CD4-positive, alpha-beta memory T cell (primary cell): ENCODE data around the gene GPR4. TPM values are rescaled to one million over a fixed set of nuclear protein-coding genes. Genes with fewer than 3 reads are reported as not detected.
A peak's percentile ranks its signal among the peaks of the same experiment; 100 is the strongest.

Experiments
- CTCF ChIA-PET: fragments of 350-600 bp; sonication (Branson Sonifier 250); formaldehyde crosslinking; loops from one replicate; lab custom pipeline; 2021; ENCODE audit warnings: inconsistent platforms; ENCODE audit not compliant: partially characterized antibody; lab: Charles Lee
- POLR2A ChIA-PET: fragments of 350-600 bp; sonication (Branson Sonifier 250); formaldehyde crosslinking; loops from one replicate; lab custom pipeline; 2021; ENCODE audit not compliant: partially characterized antibody; lab: Charles Lee
- DNase-seq, 5 donors: peaks; one replicate each; pipeline versions ENCODE4 v3.0.0 to v3.0.0-alpha.2; 2020 to 2022; ENCODE audit warnings: mixed read lengths in 1 of 5
- H3K27ac ChIP-seq: one replicate; pipeline ENCODE4 v1.7.0; 2013; ENCODE audit warnings: low read depth, low read length
- H3K27me3 ChIP-seq: 2 replicates; pipeline ENCODE4 v1.7.0; 2013; ENCODE audit warnings: mild to moderate bottlenecking, low read length, moderate library complexity; ENCODE audit not compliant: insufficient read depth
- H3K36me3 ChIP-seq: 2 replicates; pipeline ENCODE4 v1.7.0; 2013; ENCODE audit warnings: mild to moderate bottlenecking, low read length, moderate library complexity; ENCODE audit not compliant: insufficient read depth
- H3K4me1 ChIP-seq: 2 replicates; pipeline ENCODE4 v1.7.0; 2013; ENCODE audit warnings: mild to moderate bottlenecking, low read length, moderate library complexity; ENCODE audit not compliant: insufficient read depth
- H3K4me3 ChIP-seq, 2 donors: one replicate each; pipeline ENCODE4 v1.7.0; 2013; ENCODE audit warnings: low read length in 2 of 2, mild to moderate bottlenecking in 1 of 2
- H3K9me3 ChIP-seq, 2 donors: one replicate each; pipeline ENCODE4 v1.7.0; 2013; ENCODE audit warnings: low read length in 2 of 2, control low read depth in 1 of 2; ENCODE audit not compliant: control insufficient read depth in 1 of 2
- H3K27ac Mint-ChIP-seq, 7 donors: one replicate each; pipeline ENCODE4 v1.8.0; 2020 to 2021; ENCODE audit warnings: mixed read lengths in 7 of 7, mild to moderate bottlenecking in 6 of 7, inconsistent platforms in 3 of 7, moderate library complexity in 3 of 7
- H3K27me3 Mint-ChIP-seq, 2 donors: one replicate each; pipeline ENCODE4 v1.8.0; 2020 to 2021; ENCODE audit warnings: mixed read lengths in 2 of 2
- H3K36me3 Mint-ChIP-seq, 2 donors: one replicate each; pipeline ENCODE4 v1.8.0; 2020 to 2021; ENCODE audit warnings: mixed read lengths in 2 of 2, inconsistent platforms in 1 of 2, mild to moderate bottlenecking in 1 of 2
- H3K4me1 Mint-ChIP-seq, 4 donors: one replicate each; pipeline ENCODE4 v1.8.0; 2020 to 2021; ENCODE audit warnings: mixed read lengths in 4 of 4, mild to moderate bottlenecking in 1 of 4
- H3K4me3 Mint-ChIP-seq, 8 donors: one replicate each; pipeline ENCODE4 v1.8.0; 2020 to 2021; ENCODE audit warnings: mixed read lengths in 8 of 8, mild to moderate bottlenecking in 7 of 8, moderate library complexity in 6 of 8, inconsistent platforms in 3 of 8
- H3K9me3 Mint-ChIP-seq, 8 donors: one replicate each; pipeline ENCODE4 v1.8.0; 2020 to 2021; ENCODE audit warnings: mixed read lengths in 8 of 8, mild to moderate bottlenecking in 5 of 8, inconsistent platforms in 3 of 8, moderate library complexity in 1 of 8
- intact Hi-C: fragments of 100-400 bp; cut with micrococcal nuclease; formaldehyde crosslinking; loops from one replicate; pipeline ENCODE4 v1.15.1; 2023
- polyA plus RNA-seq, 2 donors: library from polyadenylated mRNA; unstranded; fragments of 300-500 nt; fragmentation: Illumina TruSeq; gene quantifications; one replicate each; pipeline ENCODE4 v1.2.3, GENCODE V29; 2021
- total RNA-seq, 2 experiments: library from RNA; stranded (reverse); gene quantifications; one replicate each; pipeline ENCODE4 v1.2.3, GENCODE V29; 2021

GPR4 gene
- total and polyA plus RNA-seq, 4 experiments from 2014 or later = not detected

- Mint-ChIP-seq H3K36me3 (peaks cover 27 to 39% of the 10 kb centered on the region in 2 donors), H3K27me3 (no peaks in the 10 kb centered on the region), H3K9me3 (peaks cover 0 to 6% (median 2%) of the 10 kb centered on the region in 8 donors), H3K4me3 (no peak overlapping the region), H3K4me1 (peaks cover 2 to 9% (median 7%) of the 10 kb centered on the region in 4 donors), H3K27ac (peak overlapping the region in 1 of 7 donors; percentile 15)
- POLR2A ChIA-PET = interaction anchor here (0.6 kb wide), 1 partner anchor 151 kb away, joined by 5 read pairs; no protein-coding TSS in a partner anchor
- H3K9me3 ChIP-seq = no peaks in the 10 kb centered on the region
- intact Hi-C loops = no loop called here
- H3K36me3 ChIP-seq = no peaks in the 10 kb centered on the region
- no peaks in the 10 kb centered on the region for H3K27me3 ChIP-seq
- H3K4me1 ChIP-seq = peaks cover 9% of the 10 kb centered on the region
- no peak overlapping the region for H3K4me3 ChIP-seq
- DNase-seq = no peak
- CTCF ChIA-PET = interaction anchor here (6.1 to 7.3 kb wide), 2 partner anchors 33 to 37 kb away, joined by 28 to 121 read pairs; no protein-coding TSS in a partner anchor
- no peak overlapping the region for H3K27ac ChIP-seq
Measured at GRCh38 chr19:45608948-45609347, 6.9 kb upstream of the GPR4 start.

- peaks cover 7 to 9% of the 10 kb centered on the region in 2 donors for H3K27me3 Mint-ChIP-seq
- H3K27ac Mint-ChIP-seq = peak overlapping the region in 4 of 7 donors; percentile 4 to 89 (median 42)
- intact Hi-C loops = loop anchor here (1.0 kb wide), 2 partner anchors 36 to 74 kb away; no protein-coding TSS in a partner anchor
- H3K9me3 ChIP-seq = no peaks in the 10 kb centered on the region
- H3K27ac ChIP-seq = no peak overlapping the region
- ChIA-PET POLR2A (interaction anchor here (3.3 kb wide), 1 partner anchor 35 kb away, joined by 29 read pairs; no protein-coding TSS in a partner anchor), CTCF (interaction anchor here (0.6 to 7.3 kb wide), 8 partner anchors 11 to 107 kb away, joined by 3 to 121 read pairs (median 4); no protein-coding TSS in a partner anchor)
- peaks cover 2% of the 10 kb centered on the region for H3K27me3 ChIP-seq
- H3K4me3 ChIP-seq = no peak overlapping the region
- H3K4me1 Mint-ChIP-seq = peaks cover 5 to 11% (median 8%) of the 10 kb centered on the region in 4 donors
- peaks cover 20 to 25% of the 10 kb centered on the region in 2 donors for H3K36me3 Mint-ChIP-seq
- peaks cover 9% of the 10 kb centered on the region for H3K4me1 ChIP-seq
- H3K36me3 ChIP-seq = no peaks in the 10 kb centered on the region
- peak in 4 of 5 donors; percentile 14 to 36 (median 20) for DNase-seq
- peaks cover 0 to 7% (median 2%) of the 10 kb centered on the region in 8 donors for H3K9me3 Mint-ChIP-seq
- H3K4me3 Mint-ChIP-seq = peak overlapping the region in 3 of 8 donors; percentile 44 to 65 (median 54)
Measured at GRCh38 chr19:45607071-45608029, 5.3 kb upstream of the GPR4 start.

DNA sequence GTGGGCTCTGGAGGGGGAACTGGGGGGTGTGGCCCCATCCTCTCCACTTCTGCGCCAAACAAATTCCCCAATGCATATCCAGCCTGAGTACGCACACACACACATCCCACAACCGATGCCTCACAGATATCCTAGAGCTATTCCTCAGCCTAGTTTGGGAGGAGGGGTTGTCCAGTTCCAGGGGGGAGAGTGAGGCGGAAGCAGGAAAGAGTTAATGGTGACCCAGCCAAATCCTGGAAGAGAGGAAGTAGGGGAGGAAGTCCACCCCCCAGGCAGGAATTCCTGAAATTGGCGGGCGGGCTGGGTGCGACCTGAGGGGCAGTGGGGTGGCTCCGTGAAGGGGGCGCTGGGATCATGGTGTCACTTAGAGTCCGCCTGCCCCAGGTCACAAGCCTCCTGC lies 897 bp downstream of the GPR4 start:
- intact Hi-C loops = no loop called here
- peaks cover 0 to 4% of the 10 kb centered on the region in 2 donors for H3K36me3 Mint-ChIP-seq
- H3K27me3 ChIP-seq = peaks cover 51% of the 10 kb centered on the region
- peaks cover 58 to 62% of the 10 kb centered on the region in 2 donors for H3K27me3 Mint-ChIP-seq
- H3K4me3 ChIP-seq = no peak overlapping the region
- H3K4me3 Mint-ChIP-seq = peak overlapping the region in 2 of 8 donors; percentile 53 to 68
- ChIA-PET POLR2A (interaction anchor here (0.5 kb wide), 1 partner anchor 41 kb away, joined by 3 read pairs; no protein-coding TSS in a partner anchor), CTCF (interaction anchor here (1.2 kb wide), 1 partner anchor 41 kb away, joined by 4 read pairs; no protein-coding TSS in a partner anchor)
- peaks cover 10 to 35% (median 27%) of the 10 kb centered on the region in 4 donors for H3K4me1 Mint-ChIP-seq
- H3K9me3 ChIP-seq = no peaks in the 10 kb centered on the region
- DNase-seq = no peak
- peaks cover 0 to 4% (median 0%) of the 10 kb centered on the region in 8 donors for H3K9me3 Mint-ChIP-seq
- no peaks in the 10 kb centered on the region for H3K36me3 ChIP-seq
- H3K27ac ChIP-seq = no peak overlapping the region
- H3K4me1 ChIP-seq = peaks cover 11% of the 10 kb centered on the region
- no peak overlapping the region for H3K27ac Mint-ChIP-seq

DNA sequence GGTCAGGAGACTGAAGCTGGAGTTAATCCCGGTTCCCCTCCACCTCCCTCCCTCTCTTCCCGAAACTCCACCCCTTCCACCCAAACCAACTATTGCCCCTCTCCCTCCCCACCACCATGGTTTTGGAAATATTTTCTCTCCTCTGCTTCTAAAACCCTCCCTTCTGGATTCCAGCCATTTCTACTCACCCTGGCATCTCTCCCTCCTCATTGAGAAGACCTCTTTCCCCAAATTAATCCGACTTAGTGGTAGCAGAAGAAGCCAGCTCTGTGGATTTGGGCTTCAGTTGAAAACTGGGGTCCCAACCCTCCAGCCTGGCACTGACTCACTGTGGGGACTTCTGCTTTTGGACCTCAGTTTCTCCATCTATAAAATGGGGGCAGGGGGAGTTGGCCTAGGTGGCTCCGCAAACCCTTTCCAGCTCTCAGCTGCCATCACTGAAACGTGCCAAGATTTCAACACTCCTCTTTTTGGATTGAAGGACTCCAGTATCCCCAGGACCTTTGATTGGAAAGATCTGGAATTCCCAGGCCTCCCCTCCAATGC lies 1.6 kb downstream of the GPR4 start:
- no peak for DNase-seq
- peaks cover 0 to 4% (median 0%) of the 10 kb centered on the region in 8 donors for H3K9me3 Mint-ChIP-seq
- peaks cover 58 to 67% of the 10 kb centered on the region in 2 donors for H3K27me3 Mint-ChIP-seq
- H3K4me3 Mint-ChIP-seq = no peak overlapping the region
- H3K27ac Mint-ChIP-seq = no peak overlapping the region
- H3K36me3 ChIP-seq = no peaks in the 10 kb centered on the region
- H3K4me1 ChIP-seq = peaks cover 11% of the 10 kb centered on the region
- intact Hi-C loops = no loop called here
- H3K9me3 ChIP-seq = no peaks in the 10 kb centered on the region
- no peak overlapping the region for H3K4me3 ChIP-seq
- peaks cover 0 to 4% of the 10 kb centered on the region in 2 donors for H3K36me3 Mint-ChIP-seq
- peaks cover 10 to 35% (median 27%) of the 10 kb centered on the region in 4 donors for H3K4me1 Mint-ChIP-seq
- CTCF ChIA-PET = interaction anchor here (1.2 kb wide), 1 partner anchor 42 kb away, joined by 4 read pairs; no protein-coding TSS in a partner anchor
- H3K27ac ChIP-seq = no peak overlapping the region
- peaks cover 51% of the 10 kb centered on the region for H3K27me3 ChIP-seq
- POLR2A ChIA-PET = no interaction called here

DNA sequence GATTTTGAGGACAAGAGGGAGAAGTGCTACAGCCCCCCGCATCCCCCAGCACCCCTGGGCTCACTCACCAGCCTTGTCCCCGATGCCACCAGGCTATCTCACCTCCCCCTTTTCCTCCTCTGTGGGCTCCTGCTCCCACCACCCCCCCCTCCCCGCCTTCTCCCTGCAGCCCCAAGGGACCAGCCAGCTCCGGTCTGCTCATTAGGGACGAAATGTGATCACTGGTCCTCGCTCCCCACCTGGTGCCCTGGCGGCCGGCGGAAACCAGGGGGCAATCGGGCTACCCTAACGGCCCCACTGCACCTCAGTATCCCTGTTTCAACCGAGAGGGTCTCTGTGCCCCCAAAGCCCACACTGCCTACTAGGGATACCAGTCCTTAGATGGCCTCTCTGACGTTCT lies 2.7 kb downstream of the GPR4 start:
- H3K4me1 ChIP-seq = peaks cover 11% of the 10 kb centered on the region
- Mint-ChIP-seq H3K27me3 (peaks cover 58 to 67% of the 10 kb centered on the region in 2 donors), H3K9me3 (peaks cover 0 to 4% (median 0%) of the 10 kb centered on the region in 8 donors), H3K27ac (no peak overlapping the region), H3K4me1 (peaks cover 10 to 35% (median 27%) of the 10 kb centered on the region in 4 donors), H3K36me3 (peaks cover 0 to 4% of the 10 kb centered on the region in 2 donors), H3K4me3 (peak overlapping the region in 1 of 8 donors; percentile 63)
- no peak overlapping the region for H3K27ac ChIP-seq
- H3K27me3 ChIP-seq = peaks cover 51% of the 10 kb centered on the region
- intact Hi-C loops = no loop called here
- H3K4me3 ChIP-seq = no peak overlapping the region
- POLR2A ChIA-PET = no interaction called here
- DNase-seq = no peak
- H3K9me3 ChIP-seq = no peaks in the 10 kb centered on the region
- CTCF ChIA-PET = no interaction called here
- no peaks in the 10 kb centered on the region for H3K36me3 ChIP-seq

- H3K4me3 Mint-ChIP-seq = peak overlapping the region in 4 of 8 donors; percentile 35 to 60 (median 49)
- H3K36me3 ChIP-seq = no peaks in the 10 kb centered on the region
- H3K4me1 Mint-ChIP-seq = peaks cover 10 to 35% (median 27%) of the 10 kb centered on the region in 4 donors
- H3K4me1 ChIP-seq = peaks cover 11% of the 10 kb centered on the region
- H3K27me3 Mint-ChIP-seq = peaks cover 57 to 68% of the 10 kb centered on the region in 2 donors
- ChIA-PET POLR2A (no interaction called here), CTCF (interaction anchor here (2.1 kb wide), 1 partner anchor 43 kb away, joined by 4 read pairs; no protein-coding TSS in a partner anchor)
- H3K9me3 Mint-ChIP-seq = peaks cover 0 to 4% (median 0%) of the 10 kb centered on the region in 8 donors
- H3K27me3 ChIP-seq = peaks cover 51% of the 10 kb centered on the region
- no peak overlapping the region for H3K27ac ChIP-seq
- H3K9me3 ChIP-seq = no peaks in the 10 kb centered on the region
- DNase-seq = no peak
- no peak overlapping the region for H3K4me3 ChIP-seq
- peaks cover 0 to 4% of the 10 kb centered on the region in 2 donors for H3K36me3 Mint-ChIP-seq
- intact Hi-C loops = no loop called here
- peak overlapping the region in 2 of 7 donors; percentile 29 to 51 for H3K27ac Mint-ChIP-seq
Measured at GRCh38 chr19:45598267-45599001, 3.6 kb downstream of the GPR4 start.
